Liver (tissue), 3 donors: ENCODE data around the gene GFI1.

Source experiments
- GABPA ChIP-seq, 2 donors: IDR thresholded peaks in 1 of 2; conservative IDR thresholded peaks in 1 of 2; 2 replicates each; pipeline ENCODE4 v1.6.1; 2016; ENCODE audit warnings: antibody characterized with exemption in 2 of 2, mild to moderate bottlenecking in 1 of 2, moderate library complexity in 1 of 2
- RAD21 ChIP-seq, 2 donors: IDR thresholded peaks; 2 replicates each; pipeline ENCODE4 v1.6.1; 2016; ENCODE audit warnings: antibody characterized with exemption in 2 of 2, mild to moderate bottlenecking in 2 of 2
- TAF1 ChIP-seq: conservative IDR thresholded peaks from 2 replicates; pipeline ENCODE4 v1.6.1; 2016; ENCODE audit warnings: antibody characterized with exemption, mild to moderate bottlenecking
- YY1 ChIP-seq: IDR thresholded peaks from 2 replicates; pipeline ENCODE4 v1.6.1; 2016; ENCODE audit warnings: antibody characterized with exemption, mild to moderate bottlenecking
- TF ChIP-seq, protein P1 (sequence below): IDR thresholded peaks from 2 replicates; pipeline ENCODE4 v1.6.1; 2016; ENCODE audit warnings: antibody characterized with exemption, mild to moderate bottlenecking
- TF ChIP-seq, protein P2 (sequence below): fragments of 150-350 bp; IDR thresholded peaks from 2 replicates; pipeline ENCODE4 v1.5.1; 2017; ENCODE audit warnings: improper control_type of control experiment, low read depth, low read length; ENCODE audit not compliant: missing input control
- TF ChIP-seq, protein P3 (sequence below): IDR thresholded peaks from 2 replicates; pipeline ENCODE4 v1.6.1; 2016; ENCODE audit warnings: antibody characterized with exemption
- TF ChIP-seq, protein P4 (sequence below): IDR thresholded peaks from 2 replicates; pipeline ENCODE4 v1.6.1; 2016; ENCODE audit warnings: antibody characterized with exemption
- donor health status: healthy.
- donor health status: healthy.

DNA sequence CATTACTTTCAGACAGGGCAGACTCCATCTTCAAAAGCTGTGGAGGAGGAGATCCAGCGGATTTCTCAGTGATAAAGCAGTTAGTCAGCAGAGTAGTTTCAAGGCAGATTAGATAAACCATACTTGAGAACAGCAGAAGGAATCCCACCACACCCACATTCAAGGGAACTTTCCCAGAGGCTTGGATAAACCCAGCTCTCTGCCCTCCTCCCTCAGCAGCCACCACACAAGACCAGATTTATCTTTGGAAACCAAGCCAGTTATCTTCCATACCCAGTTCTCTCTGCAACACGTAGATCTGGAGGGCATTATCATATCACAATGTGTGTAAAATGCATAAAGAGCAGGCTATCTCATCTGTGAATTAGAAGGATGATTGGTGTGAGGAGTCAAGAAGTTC, 40.2 kb downstream of the GFI1 start:
- TF ChIP-seq, protein P1, sequence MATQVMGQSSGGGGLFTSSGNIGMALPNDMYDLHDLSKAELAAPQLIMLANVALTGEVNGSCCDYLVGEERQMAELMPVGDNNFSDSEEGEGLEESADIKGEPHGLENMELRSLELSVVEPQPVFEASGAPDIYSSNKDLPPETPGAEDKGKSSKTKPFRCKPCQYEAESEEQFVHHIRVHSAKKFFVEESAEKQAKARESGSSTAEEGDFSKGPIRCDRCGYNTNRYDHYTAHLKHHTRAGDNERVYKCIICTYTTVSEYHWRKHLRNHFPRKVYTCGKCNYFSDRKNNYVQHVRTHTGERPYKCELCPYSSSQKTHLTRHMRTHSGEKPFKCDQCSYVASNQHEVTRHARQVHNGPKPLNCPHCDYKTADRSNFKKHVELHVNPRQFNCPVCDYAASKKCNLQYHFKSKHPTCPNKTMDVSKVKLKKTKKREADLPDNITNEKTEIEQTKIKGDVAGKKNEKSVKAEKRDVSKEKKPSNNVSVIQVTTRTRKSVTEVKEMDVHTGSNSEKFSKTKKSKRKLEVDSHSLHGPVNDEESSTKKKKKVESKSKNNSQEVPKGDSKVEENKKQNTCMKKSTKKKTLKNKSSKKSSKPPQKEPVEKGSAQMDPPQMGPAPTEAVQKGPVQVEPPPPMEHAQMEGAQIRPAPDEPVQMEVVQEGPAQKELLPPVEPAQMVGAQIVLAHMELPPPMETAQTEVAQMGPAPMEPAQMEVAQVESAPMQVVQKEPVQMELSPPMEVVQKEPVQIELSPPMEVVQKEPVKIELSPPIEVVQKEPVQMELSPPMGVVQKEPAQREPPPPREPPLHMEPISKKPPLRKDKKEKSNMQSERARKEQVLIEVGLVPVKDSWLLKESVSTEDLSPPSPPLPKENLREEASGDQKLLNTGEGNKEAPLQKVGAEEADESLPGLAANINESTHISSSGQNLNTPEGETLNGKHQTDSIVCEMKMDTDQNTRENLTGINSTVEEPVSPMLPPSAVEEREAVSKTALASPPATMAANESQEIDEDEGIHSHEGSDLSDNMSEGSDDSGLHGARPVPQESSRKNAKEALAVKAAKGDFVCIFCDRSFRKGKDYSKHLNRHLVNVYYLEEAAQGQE = no peak
- TF ChIP-seq, protein P2, sequence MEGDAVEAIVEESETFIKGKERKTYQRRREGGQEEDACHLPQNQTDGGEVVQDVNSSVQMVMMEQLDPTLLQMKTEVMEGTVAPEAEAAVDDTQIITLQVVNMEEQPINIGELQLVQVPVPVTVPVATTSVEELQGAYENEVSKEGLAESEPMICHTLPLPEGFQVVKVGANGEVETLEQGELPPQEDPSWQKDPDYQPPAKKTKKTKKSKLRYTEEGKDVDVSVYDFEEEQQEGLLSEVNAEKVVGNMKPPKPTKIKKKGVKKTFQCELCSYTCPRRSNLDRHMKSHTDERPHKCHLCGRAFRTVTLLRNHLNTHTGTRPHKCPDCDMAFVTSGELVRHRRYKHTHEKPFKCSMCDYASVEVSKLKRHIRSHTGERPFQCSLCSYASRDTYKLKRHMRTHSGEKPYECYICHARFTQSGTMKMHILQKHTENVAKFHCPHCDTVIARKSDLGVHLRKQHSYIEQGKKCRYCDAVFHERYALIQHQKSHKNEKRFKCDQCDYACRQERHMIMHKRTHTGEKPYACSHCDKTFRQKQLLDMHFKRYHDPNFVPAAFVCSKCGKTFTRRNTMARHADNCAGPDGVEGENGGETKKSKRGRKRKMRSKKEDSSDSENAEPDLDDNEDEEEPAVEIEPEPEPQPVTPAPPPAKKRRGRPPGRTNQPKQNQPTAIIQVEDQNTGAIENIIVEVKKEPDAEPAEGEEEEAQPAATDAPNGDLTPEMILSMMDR = no peak
- TF ChIP-seq GABPA (IDR thresholded peaks at IDR 0.05 in 1 of 2, conservative IDR thresholded peaks at IDR 0.05 in 1 of 2) (no peak), YY1 (no peak), RAD21 (IDR thresholded peaks at IDR 0.05) (no peak), TAF1 (no peak)
- TF ChIP-seq, protein P3, sequence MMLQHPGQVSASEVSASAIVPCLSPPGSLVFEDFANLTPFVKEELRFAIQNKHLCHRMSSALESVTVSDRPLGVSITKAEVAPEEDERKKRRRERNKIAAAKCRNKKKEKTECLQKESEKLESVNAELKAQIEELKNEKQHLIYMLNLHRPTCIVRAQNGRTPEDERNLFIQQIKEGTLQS = no peak
- TF ChIP-seq, protein P4, sequence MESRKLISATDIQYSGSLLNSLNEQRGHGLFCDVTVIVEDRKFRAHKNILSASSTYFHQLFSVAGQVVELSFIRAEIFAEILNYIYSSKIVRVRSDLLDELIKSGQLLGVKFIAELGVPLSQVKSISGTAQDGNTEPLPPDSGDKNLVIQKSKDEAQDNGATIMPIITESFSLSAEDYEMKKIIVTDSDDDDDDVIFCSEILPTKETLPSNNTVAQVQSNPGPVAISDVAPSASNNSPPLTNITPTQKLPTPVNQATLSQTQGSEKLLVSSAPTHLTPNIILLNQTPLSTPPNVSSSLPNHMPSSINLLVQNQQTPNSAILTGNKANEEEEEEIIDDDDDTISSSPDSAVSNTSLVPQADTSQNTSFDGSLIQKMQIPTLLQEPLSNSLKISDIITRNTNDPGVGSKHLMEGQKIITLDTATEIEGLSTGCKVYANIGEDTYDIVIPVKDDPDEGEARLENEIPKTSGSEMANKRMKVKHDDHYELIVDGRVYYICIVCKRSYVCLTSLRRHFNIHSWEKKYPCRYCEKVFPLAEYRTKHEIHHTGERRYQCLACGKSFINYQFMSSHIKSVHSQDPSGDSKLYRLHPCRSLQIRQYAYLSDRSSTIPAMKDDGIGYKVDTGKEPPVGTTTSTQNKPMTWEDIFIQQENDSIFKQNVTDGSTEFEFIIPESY = no peak
